Parathyroid adenoma (tissue), 2 donors: Measurements from ENCODE around the gene RGS12.

Experiments used
- H2AFZ ChIP-seq: fragments of 300-600 bp; sonication (generic); one replicate; pipeline ENCODE4 v1.7.0; 2017; ENCODE audit warnings: antibody characterized with exemption, mild to moderate bottlenecking
- H3K27ac ChIP-seq: fragments of 300-600 bp; sonication (generic); one replicate; pipeline ENCODE4 v1.7.0; 2017
- H3K27me3 ChIP-seq: fragments of 300-600 bp; sonication (generic); one replicate; pipeline ENCODE4 v1.7.0; 2017; ENCODE audit warnings: low read length; ENCODE audit not compliant: control insufficient read depth, insufficient read depth
- H3K36me3 ChIP-seq: fragments of 300-600 bp; sonication (generic); one replicate; pipeline ENCODE4 v1.7.0; 2017; ENCODE audit warnings: low read length; ENCODE audit not compliant: control insufficient read depth, insufficient read depth
- H3K4me1 ChIP-seq: fragments of 300-600 bp; sonication (generic); one replicate; pipeline ENCODE4 v1.7.0; 2017; ENCODE audit warnings: control low read depth
- H3K4me2 ChIP-seq: fragments of 300-600 bp; sonication (generic); one replicate; pipeline ENCODE4 v1.7.0; 2017; ENCODE audit warnings: low read length
- H3K4me3 ChIP-seq: fragments of 300-600 bp; sonication (generic); one replicate; pipeline ENCODE4 v1.7.0; 2017; ENCODE audit warnings: low read depth, low read length
- H3K79me2 ChIP-seq: fragments of 300-600 bp; sonication (generic); one replicate; pipeline ENCODE4 v1.7.0; 2017; ENCODE audit warnings: control low read depth
- H3K9ac ChIP-seq: fragments of 300-600 bp; sonication (generic); one replicate; pipeline ENCODE4 v1.7.0; 2017; ENCODE audit warnings: mild to moderate bottlenecking
- H3K9me3 ChIP-seq: fragments of 300-600 bp; sonication (generic); one replicate; pipeline ENCODE4 v1.7.0; 2017; ENCODE audit warnings: low read length; ENCODE audit not compliant: control insufficient read depth
- TF ChIP-seq, protein P1 (sequence below): fragments of 300-600 bp; sonication (generic); IDR thresholded peaks from one replicate; pipeline ENCODE4 v1.7.0; 2017; ENCODE audit warnings: antibody characterized with exemption, mild to moderate bottlenecking
- donor health status: primary hyperparathyroidism.

RGS12 gene

GRCh38 chr4:3285558-3286334, 7.1 kb upstream of the RGS12 start:
- Histone ChIP-seq H3K27me3 (no peaks in the 10 kb centered on the region), H3K4me2 (no peak overlapping the region), H3K9me3 (no peaks in the 10 kb centered on the region), H3K27ac (no peak overlapping the region), H3K36me3 (no peaks in the 10 kb centered on the region), H3K4me1 (no peaks in the 10 kb centered on the region), H3K4me3 (no peak overlapping the region), H3K79me2 (no peaks in the 10 kb centered on the region), H3K9ac (no peak overlapping the region), H2AFZ (no peak overlapping the region)
- TF ChIP-seq, protein P1, sequence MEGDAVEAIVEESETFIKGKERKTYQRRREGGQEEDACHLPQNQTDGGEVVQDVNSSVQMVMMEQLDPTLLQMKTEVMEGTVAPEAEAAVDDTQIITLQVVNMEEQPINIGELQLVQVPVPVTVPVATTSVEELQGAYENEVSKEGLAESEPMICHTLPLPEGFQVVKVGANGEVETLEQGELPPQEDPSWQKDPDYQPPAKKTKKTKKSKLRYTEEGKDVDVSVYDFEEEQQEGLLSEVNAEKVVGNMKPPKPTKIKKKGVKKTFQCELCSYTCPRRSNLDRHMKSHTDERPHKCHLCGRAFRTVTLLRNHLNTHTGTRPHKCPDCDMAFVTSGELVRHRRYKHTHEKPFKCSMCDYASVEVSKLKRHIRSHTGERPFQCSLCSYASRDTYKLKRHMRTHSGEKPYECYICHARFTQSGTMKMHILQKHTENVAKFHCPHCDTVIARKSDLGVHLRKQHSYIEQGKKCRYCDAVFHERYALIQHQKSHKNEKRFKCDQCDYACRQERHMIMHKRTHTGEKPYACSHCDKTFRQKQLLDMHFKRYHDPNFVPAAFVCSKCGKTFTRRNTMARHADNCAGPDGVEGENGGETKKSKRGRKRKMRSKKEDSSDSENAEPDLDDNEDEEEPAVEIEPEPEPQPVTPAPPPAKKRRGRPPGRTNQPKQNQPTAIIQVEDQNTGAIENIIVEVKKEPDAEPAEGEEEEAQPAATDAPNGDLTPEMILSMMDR, result no peak

DNA sequence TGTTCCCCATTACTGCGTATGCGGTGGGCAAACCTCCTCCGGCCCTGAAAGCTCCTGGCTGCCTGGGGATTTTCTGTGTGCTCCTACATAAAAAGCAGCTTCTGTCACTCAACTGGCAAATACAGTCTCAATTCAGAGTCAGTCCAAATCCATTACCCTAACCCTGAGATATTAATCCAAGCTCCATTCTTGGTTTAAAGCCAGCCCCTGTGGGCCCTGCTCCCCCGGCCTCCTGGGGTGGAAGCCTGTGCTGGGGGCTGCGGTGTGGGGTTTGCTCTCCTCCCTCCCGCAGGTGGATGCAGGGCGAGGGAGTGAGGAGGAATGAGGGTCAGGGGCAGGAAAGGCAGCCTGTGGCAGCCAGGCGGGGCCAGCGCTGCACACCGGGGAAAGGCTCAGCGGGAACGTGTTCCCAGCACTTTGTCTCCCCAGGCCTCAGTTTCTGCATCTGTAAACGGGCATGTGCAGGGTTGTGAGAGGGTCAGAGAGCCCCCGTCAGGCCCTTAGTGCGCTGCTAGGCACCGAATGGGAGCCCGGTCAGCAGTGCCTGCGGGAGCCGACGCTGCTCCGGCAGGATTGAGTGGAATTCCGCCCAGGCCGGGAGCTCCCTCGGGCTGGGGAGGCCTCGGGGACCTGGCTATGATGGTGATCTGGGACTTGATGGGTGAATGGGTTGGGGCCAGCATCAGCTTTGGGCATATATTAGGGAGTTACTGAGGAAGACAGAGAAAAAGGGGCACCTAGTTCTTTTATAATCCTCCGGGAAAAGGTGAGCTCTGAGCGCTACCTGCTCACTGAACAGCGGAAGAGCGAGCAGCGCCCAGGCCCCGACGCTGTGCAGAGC, 6.3 kb upstream of the RGS12 start:
- no peak overlapping the region for H3K4me2 ChIP-seq
- H3K9ac ChIP-seq, result no peak overlapping the region
- no peaks in the 10 kb centered on the region for H3K27me3 ChIP-seq
- no peaks in the 10 kb centered on the region for H3K79me2 ChIP-seq
- no peaks in the 10 kb centered on the region for H3K36me3 ChIP-seq
- H3K9me3 ChIP-seq, result no peaks in the 10 kb centered on the region
- no peak overlapping the region for H3K4me3 ChIP-seq
- H3K4me1 ChIP-seq, result no peaks in the 10 kb centered on the region
- H2AFZ ChIP-seq, result no peak overlapping the region
- TF ChIP-seq, protein P1, result no peak
- no peak overlapping the region for H3K27ac ChIP-seq

GRCh38 chr4:3287271-3287971, 5.4 kb upstream of the RGS12 start:
- no peaks in the 10 kb centered on the region for H3K4me1 ChIP-seq
- no peak overlapping the region for H3K4me2 ChIP-seq
- no peaks in the 10 kb centered on the region for H3K9me3 ChIP-seq
- H3K27me3 ChIP-seq, result no peaks in the 10 kb centered on the region
- no peak overlapping the region for H3K27ac ChIP-seq
- no peak overlapping the region for H3K9ac ChIP-seq
- TF ChIP-seq, protein P1, result no peak
- no peaks in the 10 kb centered on the region for H3K36me3 ChIP-seq
- H2AFZ ChIP-seq, result no peak overlapping the region
- H3K79me2 ChIP-seq, result no peaks in the 10 kb centered on the region
- H3K4me3 ChIP-seq, result no peak overlapping the region

- Histone ChIP-seq H3K4me2 (no peak overlapping the region), H3K27me3 (no peaks in the 10 kb centered on the region), H3K4me1 (no peaks in the 10 kb centered on the region), H3K9ac (no peak overlapping the region), H3K9me3 (no peaks in the 10 kb centered on the region), H2AFZ (no peak overlapping the region), H3K36me3 (no peaks in the 10 kb centered on the region), H3K79me2 (no peaks in the 10 kb centered on the region), H3K27ac (no peak overlapping the region), H3K4me3 (no peak overlapping the region)
- TF ChIP-seq, protein P1, result no peak
These were observed 4.8 kb upstream of the RGS12 start for GRCh38 chr4:3287972-3288570.
